WTC11 (cell line): ENCODE results near the gene FZR1. TPM values are rescaled to one million over a fixed set of nuclear protein-coding genes. Genes with fewer than 3 reads are reported as not detected.
A peak's percentile ranks its signal among the peaks of the same experiment; 100 is the strongest.

Experiments used
- ATAC-seq: fragments of 200-7000 bp; cut with Tn5 transposase; 2 replicates; pipeline ENCODE4 v1.10.0; 2021; ENCODE audit warnings: mild to moderate bottlenecking, moderate library complexity
- CTCF ChIA-PET: fragments of 300-600 bp; sonication (Branson Sonifier 250); formaldehyde crosslinking; loops from one replicate; lab custom pipeline; 2021; ENCODE audit warnings: antibody characterized with exemption; lab: Charles Lee
- POLR2A ChIA-PET: fragments of 350-600 bp; sonication (Branson Sonifier 250); formaldehyde crosslinking; loops from one replicate; lab custom pipeline; 2021; ENCODE audit warnings: antibody characterized with exemption; lab: Charles Lee
- DNase-seq: peaks from one replicate; pipeline ENCODE4 v3.0.0; 2021; ENCODE audit warnings: low spot score
- H3K27ac Mint-ChIP-seq: 2 replicates; pipeline ENCODE4 v1.8.0; 2021; ENCODE audit warnings: mixed read lengths
- H3K27me3 Mint-ChIP-seq: 2 replicates; pipeline ENCODE4 v1.8.0; 2021; ENCODE audit warnings: low read depth, mild to moderate bottlenecking, moderate library complexity, mixed read lengths
- H3K36me3 Mint-ChIP-seq: 2 replicates; pipeline ENCODE4 v1.8.0; 2021; ENCODE audit warnings: mixed read lengths
- H3K4me1 Mint-ChIP-seq: 2 replicates; pipeline ENCODE4 v1.8.0; 2022; ENCODE audit warnings: mixed read lengths
- H3K4me3 Mint-ChIP-seq: 2 replicates; pipeline ENCODE4 v1.8.0; 2021; ENCODE audit warnings: mild to moderate bottlenecking, moderate library complexity, mixed read lengths
- H3K9me3 Mint-ChIP-seq: 2 replicates; pipeline ENCODE4 v1.8.0; 2021; ENCODE audit warnings: mixed read lengths
- ATF6 ChIP-seq: sonication (generic); formaldehyde crosslinking; IDR thresholded peaks from 2 replicates; pipeline ENCODE4 v1.8.1; 2023; ENCODE audit warnings: mild to moderate bottlenecking, missing genetic modification reagents
- ELF4 ChIP-seq: sonication (generic); formaldehyde crosslinking; IDR thresholded peaks from 2 replicates; pipeline ENCODE4 v1.8.1; 2022; ENCODE audit warnings: low read depth, mild to moderate bottlenecking, moderate library complexity, missing genetic modification reagents
- ESRRA ChIP-seq: sonication (generic); formaldehyde crosslinking; IDR thresholded peaks from 2 replicates; pipeline ENCODE4 v1.8.1; 2022; ENCODE audit warnings: mild to moderate bottlenecking, missing genetic modification reagents, borderline replicate concordance
- FOXP1 ChIP-seq: sonication (generic); formaldehyde crosslinking; IDR thresholded peaks from 2 replicates; pipeline ENCODE4 v1.8.0; 2022; ENCODE audit warnings: missing genetic modification reagents, mild to moderate bottlenecking, moderate library complexity, borderline replicate concordance
- GABPB1 ChIP-seq: sonication (generic); formaldehyde crosslinking; IDR thresholded peaks from 2 replicates; pipeline ENCODE4 v1.8.1; 2023; ENCODE audit warnings: mild to moderate bottlenecking, missing genetic modification reagents
- GTF2I ChIP-seq: fragments of 250-450 bp; sonication (Bioruptor Pico); conservative IDR thresholded peaks from 2 replicates; pipeline ENCODE4 v1.4.0; 2021; ENCODE audit warnings: mild to moderate bottlenecking
- JUN ChIP-seq: sonication (generic); formaldehyde crosslinking; IDR thresholded peaks from 2 replicates; pipeline ENCODE4 v1.8.0; 2023; ENCODE audit warnings: mild to moderate bottlenecking, missing genetic modification reagents
- PRDM15 ChIP-seq: sonication (generic); formaldehyde crosslinking; IDR thresholded peaks from 2 replicates; pipeline ENCODE4 v1.8.0; 2022; ENCODE audit warnings: missing genetic modification reagents
- PREB ChIP-seq: sonication (generic); formaldehyde crosslinking; IDR thresholded peaks from 2 replicates; pipeline ENCODE4 v1.8.1; 2022; ENCODE audit warnings: mild to moderate bottlenecking, missing genetic modification reagents, moderate library complexity, borderline replicate concordance
- SP1 ChIP-seq: sonication (generic); formaldehyde crosslinking; conservative IDR thresholded peaks from 2 replicates; pipeline ENCODE4 v1.8.1; 2022; ENCODE audit warnings: missing genetic modification reagents
- STAT6 ChIP-seq: sonication (generic); formaldehyde crosslinking; conservative IDR thresholded peaks from 2 replicates; pipeline ENCODE4 v1.8.1; 2023; ENCODE audit warnings: mild to moderate bottlenecking, low read depth, missing genetic modification reagents, moderate library complexity
- TCF7 ChIP-seq: sonication (generic); formaldehyde crosslinking; IDR thresholded peaks from 2 replicates; pipeline ENCODE4 v1.8.0; 2022; ENCODE audit warnings: mild to moderate bottlenecking, low read depth, missing genetic modification reagents, moderate library complexity
- TEAD4 ChIP-seq: sonication (generic); formaldehyde crosslinking; IDR thresholded peaks from 2 replicates; pipeline ENCODE4 v1.8.0; 2022; ENCODE audit warnings: mild to moderate bottlenecking, missing genetic modification reagents
- TP53 ChIP-seq: sonication (generic); formaldehyde crosslinking; IDR thresholded peaks from 2 replicates; pipeline ENCODE4 v1.8.1; 2023; ENCODE audit warnings: mild to moderate bottlenecking, missing genetic modification reagents
- USF1 ChIP-seq: sonication (generic); formaldehyde crosslinking; IDR thresholded peaks from 2 replicates; pipeline ENCODE4 v1.8.0; 2022; ENCODE audit warnings: mild to moderate bottlenecking, missing genetic modification reagents
- ZNF317 ChIP-seq: sonication (generic); formaldehyde crosslinking; IDR thresholded peaks from 2 replicates; pipeline ENCODE4 v1.8.1; 2023; ENCODE audit warnings: low read depth, mild to moderate bottlenecking, moderate library complexity, missing genetic modification reagents, borderline replicate concordance
- ZNF671 ChIP-seq: fragments of 250-450 bp; sonication (Bioruptor Pico); IDR thresholded peaks from 2 replicates; pipeline ENCODE4 v1.8.0; 2021; ENCODE audit warnings: mild to moderate bottlenecking
- ZSCAN18 ChIP-seq: fragments of 250-450 bp; sonication (Bioruptor Pico); IDR thresholded peaks from 2 replicates; pipeline ENCODE4 v2.1.2; 2022; ENCODE audit warnings: mild to moderate bottlenecking, moderate library complexity
- total RNA-seq: library from RNA; stranded (reverse); gene quantifications from 3 replicates; pipeline ENCODE4 v1.2.3, GENCODE V29; 2021

The FZR1 gene
- total RNA-seq, 1 experiment from 2014 or later, result 60.8 TPM

GRCh38 chr19:3518659-3519058 lies 12.5 kb downstream of the FZR1 start (continued):
- TF ChIP-seq PREB (CRISPR knock-in tag) (no peak), TP53 (no peak), STAT6 (CRISPR knock-in tag) (no peak), PRDM15 (no peak)

GRCh38 chr19:3519126-3519525 lies 13.0 kb downstream of the FZR1 start:
- Mint-ChIP-seq H3K27me3 (no peaks in the 10 kb centered on the region), H3K36me3 (peaks cover 7% of the 10 kb centered on the region), H3K27ac (peak overlapping the region; percentile 67; the same call in 1 of the 2 replicates), H3K4me1 (peaks cover 55% of the 10 kb centered on the region), H3K4me3 (no peak overlapping the region), H3K9me3 (no peaks in the 10 kb centered on the region)
- TF ChIP-seq PREB (CRISPR knock-in tag) (no peak), GTF2I (CRISPR knock-in tag) (no peak), ZNF671 (no peak), JUN (CRISPR knock-in tag) (no peak), SP1 (CRISPR knock-in tag) (no peak), ELF4 (CRISPR knock-in tag) (no peak), USF1 (no peak), ATF6 (no peak), ZSCAN18 (CRISPR knock-in tag) (no peak), TEAD4 (CRISPR knock-in tag) (no peak), ESRRA (no peak), GABPB1 (no peak), ZNF317 (CRISPR knock-in tag) (no peak), FOXP1 (no peak), TP53 (no peak), TCF7 (CRISPR knock-in tag) (no peak)
- POLR2A ChIA-PET, result no interaction called here
- no peak for ATAC-seq
- DNase-seq, result no peak
- CTCF ChIA-PET, result interaction anchor here (0.9 to 4.8 kb wide), 6 partner anchors 8 to 135 kb away, joined by 3 to 31 read pairs (median 6); no protein-coding TSS in a partner anchor
